ENCODE data around the gene EFCAB6.

The EFCAB6 gene

DNA sequence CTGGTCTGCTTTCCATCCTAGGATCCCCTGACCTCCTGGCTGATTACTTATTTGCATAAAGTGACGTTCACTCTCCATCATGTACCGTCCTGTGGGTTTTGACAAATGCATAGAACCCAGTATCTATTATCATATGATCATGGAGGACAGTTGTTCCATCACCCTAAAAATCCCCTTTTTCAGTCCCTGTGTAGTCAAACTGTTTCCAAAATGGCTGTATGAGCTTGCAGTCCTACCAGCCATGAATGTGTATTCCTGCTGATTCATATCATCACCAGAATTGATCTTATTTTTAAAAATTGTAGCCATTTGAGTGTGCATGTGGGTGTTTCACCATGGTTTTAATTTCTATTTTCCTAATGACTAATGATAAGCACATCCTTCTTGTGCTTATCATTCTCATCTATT is 291.5 kb downstream of the EFCAB6 start:
- DNase-seq: no peak

DNA sequence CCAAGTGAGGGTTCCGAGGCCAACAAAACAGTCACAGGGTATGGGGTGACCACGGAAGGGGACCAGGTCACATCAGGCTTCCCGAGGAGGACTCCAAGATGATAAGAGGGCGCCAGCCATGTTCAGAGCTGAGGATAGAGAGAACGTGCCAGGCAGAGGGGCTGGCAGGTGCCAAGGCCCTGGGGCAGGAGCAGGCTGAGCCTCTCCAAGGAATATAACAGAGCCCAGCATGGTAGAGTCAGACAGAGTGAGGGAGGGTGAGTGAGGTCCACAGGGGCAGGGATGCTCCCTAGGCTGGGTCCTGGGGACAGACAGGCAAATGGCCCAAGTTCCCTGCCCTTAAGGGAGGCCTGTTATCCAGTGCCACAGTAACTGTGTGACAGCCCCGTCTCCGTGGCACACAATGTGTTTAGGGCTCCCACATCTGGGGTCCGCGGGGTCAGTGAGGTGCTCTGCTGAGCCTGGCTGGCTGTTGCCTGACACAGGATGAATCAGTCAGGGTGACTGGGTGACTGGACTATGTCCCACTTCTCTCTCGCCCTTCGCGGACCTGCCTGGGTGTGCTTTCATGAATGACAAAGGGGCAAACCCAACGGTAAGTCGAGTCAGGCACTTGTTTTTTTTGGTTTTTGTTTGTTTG is 295.0 kb downstream of the EFCAB6 start:
- DNase-seq: no peak

DNA sequence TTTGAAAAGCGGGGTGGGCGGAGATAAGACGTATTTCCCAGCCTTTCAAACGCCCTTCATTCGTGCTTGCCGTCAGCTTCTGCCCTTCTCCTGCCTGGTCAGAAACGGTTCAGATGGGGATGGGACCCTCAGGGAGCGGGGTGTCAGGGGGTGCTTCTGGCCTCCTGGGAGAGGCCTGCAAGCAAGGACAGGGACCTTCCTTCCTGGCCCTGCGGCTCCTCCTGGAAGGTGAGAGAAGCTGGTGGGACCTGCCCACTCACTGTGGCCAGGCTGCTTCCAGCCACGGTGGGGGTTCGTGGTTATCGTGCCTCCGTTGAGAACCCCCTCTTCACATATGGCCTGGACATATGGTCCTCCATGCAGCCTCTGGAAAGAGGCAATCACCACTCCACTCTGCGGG is 295.7 kb downstream of the EFCAB6 start:
- no peak for DNase-seq

DNA sequence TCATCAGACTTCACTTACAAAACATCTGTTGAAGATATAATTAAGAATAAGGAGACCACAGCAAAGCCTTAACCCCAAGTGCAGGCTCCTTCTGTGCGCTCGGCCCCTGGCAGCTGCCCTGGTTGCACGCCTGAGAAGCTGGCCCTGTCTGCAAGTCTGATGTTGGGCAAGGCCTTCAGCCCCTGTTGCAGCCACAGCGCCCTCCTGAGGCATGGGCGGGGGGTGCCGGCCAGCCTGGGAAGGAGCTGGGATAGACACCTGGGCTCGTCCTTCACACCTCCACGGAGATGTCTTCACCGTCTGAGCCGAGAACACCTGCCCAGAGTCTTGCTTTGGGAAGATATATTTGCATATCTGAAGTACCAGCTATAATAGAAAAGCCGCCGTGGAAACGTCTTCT is 296.2 kb downstream of the EFCAB6 start:
- no peak for DNase-seq

DNA sequence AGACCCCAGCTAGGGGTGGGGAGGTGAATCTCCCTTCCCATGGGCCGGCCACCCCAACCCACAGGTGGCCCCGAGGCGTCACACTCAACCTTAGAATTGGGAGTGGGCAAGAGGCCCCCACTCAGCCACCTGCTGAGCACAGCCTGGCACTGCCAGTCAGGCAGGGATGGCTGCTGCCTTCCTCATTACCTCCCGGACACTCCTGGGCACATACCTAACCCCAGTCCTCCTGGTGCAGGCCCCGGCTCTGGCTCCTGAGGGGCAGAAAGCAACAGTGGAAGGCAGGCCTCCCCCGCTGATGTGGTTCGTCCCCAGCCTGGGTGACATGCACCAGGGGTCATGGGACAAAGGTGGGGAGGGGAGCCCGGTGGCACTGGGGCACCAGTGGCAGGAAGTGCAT is 296.7 kb downstream of the EFCAB6 start:
- no peak for DNase-seq

DNA sequence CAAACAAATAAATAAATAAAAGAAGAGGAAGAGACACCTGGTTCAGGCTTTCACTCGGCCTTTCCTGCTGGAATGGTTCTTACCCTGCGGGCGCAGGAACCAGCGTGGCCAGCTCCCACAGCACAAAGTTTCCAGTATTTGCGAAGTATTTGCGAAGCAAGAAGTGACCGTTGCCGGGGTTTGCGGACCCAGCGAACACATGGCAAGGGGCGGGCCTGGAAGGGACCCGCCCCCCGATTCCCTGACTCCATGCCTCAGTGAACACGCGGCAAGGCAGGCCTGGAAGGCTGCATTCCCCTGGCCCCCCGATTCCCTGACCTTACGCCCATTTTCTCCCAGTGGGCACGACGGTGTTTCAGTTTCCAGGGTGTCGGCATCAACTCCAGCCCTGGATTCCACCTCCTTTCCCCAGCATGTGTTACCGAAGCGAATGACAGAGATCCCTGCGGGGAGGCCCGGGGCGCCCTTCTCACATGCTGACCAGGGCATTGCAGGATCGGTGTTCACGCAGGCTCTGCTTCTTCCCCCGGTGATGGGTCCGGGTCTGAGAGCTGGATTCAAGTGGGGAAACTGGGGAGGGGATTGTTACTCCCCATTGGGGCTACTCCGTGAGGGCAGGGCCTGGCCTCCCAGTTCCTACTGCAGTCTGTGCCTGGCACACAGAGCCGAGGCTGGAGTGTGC is 297.5 kb downstream of the EFCAB6 start:
- DNase-seq: no peak

DNA sequence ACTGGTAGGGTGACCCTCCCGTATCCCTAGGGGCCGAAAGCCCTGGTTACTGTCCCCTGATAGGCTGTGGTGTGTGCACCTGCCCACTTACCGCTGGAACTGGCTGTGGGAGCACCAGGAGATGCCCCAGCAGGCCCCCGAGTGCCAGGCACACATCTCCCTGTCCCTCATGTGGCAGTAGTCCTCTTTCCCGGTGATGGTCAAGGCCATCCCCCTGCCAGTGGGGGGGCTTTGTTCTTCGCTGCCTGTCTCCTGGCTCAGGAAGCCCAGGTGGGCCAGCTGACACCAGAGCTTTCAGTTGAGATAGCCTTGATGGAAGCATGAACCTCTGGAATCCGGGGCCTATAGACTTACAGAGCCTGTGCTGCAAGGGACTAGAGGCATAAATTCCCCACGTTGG is 299.8 kb downstream of the EFCAB6 start:
- DNase-seq: no peak

DNA sequence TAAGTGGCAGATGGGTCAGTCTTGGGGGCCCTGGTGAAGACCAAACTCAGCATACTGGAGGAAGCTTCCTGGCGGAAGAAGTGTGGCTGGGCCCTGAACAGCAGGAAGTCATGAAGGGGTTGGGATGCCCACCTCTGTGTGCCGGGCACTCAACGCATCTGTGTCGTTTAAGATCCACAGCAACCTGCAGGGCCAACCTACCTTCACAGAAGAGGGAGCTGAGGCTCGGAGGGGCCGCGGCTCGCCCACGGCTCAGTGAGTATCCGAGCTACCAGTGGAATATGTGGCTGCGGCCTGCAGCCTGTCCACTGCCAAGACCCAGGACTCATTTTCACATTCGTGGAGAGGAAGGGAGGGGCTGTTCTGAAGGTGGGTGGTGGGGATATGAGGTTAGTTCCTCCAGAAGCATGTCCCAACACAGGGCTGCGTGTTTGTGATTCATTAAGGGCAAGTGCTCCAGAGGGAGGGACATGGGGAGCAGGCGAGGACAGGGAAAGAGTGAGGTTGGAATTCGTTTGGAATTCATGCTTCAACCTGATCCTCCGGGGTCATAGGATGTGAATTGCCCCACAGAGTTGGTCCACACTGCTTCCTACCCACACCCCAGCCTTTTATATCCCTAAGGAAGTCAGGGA is 300.7 kb downstream of the EFCAB6 start:
- DNase-seq: no peak

DNA sequence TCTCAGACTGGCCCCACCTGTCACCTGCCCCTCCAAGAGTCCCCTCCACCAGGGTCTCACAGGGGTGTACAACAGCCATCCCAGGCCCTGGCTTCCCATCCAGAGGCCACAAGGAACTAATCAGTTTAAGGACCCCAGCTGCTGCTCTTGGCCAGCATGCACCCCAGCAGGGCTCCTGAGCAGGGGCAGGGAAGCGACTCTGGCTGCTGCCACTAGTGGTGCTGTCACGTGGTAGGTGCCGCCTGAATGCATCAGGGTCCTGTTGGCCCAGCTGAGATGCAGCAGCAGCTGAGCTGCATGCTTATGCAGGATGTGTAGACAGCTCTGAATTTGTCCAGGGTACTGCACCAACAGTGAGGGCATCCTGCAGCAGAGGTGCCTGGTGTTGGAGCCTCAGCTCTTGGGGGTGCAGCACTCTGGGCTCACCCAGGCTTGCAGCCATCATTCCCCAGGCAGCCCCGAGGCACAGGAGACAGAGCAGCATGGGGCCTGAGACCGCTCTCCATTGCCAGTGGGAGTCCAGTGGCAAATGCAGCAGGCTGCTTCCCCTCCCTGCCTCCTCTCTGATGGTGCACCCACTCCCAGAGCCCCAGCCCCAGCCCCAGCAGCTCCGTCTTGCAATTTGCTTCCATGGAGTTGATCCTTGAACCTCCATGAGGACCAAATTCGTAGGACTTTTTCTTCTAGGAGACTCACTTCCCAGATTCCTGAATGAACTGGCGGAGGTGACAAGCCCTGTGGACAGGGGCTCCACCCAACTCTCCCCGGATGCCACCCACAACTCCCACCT is 301.6 kb downstream of the EFCAB6 start:
- DNase-seq: no peak

DNA sequence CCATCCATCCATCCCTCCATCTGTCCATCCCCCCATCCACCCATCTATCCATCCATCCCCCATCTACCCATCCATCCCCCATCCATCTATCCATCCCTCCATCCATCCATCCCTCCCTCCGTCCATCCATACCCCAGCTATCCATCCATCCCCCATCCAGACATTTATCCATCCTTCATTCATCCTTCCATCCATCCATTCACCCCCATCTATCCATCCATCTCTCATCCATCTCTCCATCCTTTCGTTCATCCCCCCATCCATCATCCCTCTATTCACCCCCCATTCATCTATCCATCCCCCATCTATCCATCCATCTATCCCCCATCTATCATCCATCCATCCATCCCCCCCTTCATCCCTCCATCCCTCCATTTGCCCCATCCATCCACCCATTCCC is 302.8 kb downstream of the EFCAB6 start:
- no peak for DNase-seq

DNA sequence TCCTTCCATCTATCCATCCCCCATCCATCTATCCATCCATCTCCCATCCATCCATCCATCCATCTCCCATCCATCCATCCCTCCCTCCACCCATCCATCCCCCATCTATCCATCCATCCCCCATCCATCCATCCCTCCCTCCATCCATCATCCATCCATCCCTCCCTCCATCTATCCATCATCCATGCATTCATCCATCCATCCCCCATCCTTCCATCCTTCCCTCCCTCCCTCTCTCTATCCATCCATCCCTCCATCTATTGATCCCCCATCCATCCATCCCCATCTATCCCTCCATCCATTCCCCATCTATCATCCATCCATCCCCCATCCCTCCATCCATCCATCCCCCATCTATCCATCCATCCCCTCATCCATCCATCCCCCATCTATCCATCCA is 303.6 kb downstream of the EFCAB6 start:
- DNase-seq: no peak

DNA sequence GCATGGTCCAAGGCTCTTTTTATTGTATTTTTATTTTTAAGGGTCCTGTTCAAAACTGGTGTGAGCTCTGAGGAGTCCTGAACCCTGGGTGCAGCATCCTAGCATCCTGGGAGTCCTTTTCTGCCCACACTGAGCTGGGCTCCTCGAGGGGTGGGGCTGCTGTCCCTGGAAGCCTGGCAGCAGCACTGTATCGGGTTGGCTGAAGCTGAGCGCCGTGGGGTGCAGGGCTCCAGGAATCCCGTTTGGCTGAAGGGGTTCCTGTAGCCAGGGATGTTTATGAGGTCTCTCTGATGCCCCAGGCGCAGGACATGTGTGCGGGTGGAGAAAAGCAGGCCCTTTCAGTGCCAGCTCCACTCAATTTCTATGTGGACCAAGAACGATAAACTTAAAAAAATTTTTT is 304.9 kb downstream of the EFCAB6 start:
- DNase-seq: no peak

DNA sequence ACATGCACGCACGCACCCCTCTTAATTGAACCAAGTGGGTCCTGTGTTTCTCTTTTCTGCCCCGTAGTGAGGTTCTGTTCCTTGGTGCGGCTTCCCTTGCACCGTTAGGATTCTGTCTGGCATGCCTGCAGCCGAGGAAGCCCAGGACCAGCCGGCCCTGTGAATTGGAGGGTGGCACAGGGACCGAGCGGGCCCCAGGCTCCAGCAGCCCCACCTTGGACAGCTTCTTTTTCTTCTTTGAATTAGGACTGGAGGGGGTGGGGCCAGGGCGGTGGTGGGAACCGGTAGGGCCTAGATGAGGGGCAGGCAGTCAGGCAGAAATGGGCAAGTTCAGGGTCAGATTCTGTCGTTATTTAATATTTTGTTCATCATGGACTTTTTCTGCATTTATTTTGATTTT is 305.6 kb downstream of the EFCAB6 start:
- DNase-seq: no peak

DNA sequence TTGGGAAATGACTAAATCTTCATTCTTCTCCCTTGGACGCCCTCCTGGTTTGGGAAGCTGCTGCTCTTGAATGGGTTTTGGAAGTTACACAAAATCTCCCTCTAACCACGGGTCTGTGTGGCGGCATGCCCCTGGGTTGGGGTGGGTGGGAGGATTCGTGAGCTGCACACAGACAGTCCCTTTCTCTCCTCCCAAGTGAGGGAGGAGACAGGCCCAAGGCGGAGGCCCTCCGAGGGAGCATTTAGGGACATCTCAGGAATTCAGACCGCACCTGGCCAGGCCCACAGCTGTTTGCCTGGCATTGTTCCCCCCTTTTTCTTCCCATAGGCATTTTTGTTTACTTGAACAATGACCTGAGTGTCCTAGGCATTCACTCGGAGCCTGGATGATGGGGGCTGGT is 306.2 kb downstream of the EFCAB6 start:
- no peak for DNase-seq

DNA sequence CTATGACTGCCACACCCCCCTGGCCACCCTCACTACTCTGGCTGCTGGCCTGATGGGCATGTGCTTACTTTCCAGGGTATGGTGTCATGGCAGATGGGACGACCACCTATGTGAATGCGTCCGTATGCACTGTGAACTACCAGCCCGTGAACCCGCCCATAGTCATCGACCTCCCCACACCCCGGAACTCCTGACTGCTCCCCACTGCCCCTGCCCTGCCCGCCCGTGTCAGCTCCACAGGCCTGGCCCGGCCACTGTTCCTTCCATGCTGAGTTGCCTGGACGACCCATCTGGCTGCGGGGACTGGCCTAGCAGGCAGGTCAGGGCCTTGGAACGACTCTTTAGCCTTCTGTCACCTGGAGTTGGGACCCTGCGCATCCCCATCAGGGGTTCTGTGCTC is 306.7 kb downstream of the EFCAB6 start:
- no peak for DNase-seq

DNA sequence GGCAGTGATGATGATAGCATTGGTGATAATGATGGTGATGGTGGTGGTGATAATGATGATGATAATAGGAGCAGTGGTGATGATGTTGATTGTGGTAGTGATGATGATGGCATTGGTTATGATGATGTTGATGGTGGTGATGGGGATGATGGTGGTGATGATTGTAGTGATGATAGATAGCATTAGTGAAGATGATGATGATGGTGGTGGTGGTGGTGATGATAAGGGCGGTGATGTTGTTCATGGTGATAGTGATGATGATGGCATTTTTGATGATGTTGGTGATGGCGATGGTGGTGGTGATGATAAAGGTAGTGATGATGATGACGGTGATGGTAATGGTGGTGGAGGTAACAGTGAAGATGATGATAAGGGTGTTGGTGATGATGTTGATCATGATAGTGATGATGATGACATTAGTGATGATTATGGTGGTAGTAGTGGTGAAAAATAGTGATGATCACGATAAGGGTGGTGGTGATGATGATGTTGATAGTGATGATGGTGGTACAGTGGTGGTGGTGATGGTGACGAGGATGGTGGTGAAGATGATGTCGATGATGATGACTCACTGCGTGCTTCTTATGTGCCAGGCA is 307.3 kb downstream of the EFCAB6 start:
- DNase-seq: no peak

DNA sequence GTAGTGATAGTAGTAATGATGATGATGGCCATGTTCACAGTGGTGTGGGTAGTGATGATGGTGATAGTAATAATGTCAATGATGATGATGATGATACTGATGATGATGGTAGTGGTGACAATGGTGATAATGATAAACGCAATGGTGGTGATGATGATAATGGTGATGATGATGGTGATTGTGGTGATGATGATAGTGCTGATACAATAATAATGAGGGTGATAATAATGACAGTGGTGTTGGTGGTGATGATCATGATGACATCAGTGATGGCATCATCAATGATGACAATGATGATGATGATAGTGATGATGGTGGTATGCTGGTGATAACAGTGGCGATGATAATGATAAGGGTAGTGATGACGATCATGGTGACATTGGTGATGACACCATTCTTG is 308.0 kb downstream of the EFCAB6 start:
- DNase-seq: no peak

DNA sequence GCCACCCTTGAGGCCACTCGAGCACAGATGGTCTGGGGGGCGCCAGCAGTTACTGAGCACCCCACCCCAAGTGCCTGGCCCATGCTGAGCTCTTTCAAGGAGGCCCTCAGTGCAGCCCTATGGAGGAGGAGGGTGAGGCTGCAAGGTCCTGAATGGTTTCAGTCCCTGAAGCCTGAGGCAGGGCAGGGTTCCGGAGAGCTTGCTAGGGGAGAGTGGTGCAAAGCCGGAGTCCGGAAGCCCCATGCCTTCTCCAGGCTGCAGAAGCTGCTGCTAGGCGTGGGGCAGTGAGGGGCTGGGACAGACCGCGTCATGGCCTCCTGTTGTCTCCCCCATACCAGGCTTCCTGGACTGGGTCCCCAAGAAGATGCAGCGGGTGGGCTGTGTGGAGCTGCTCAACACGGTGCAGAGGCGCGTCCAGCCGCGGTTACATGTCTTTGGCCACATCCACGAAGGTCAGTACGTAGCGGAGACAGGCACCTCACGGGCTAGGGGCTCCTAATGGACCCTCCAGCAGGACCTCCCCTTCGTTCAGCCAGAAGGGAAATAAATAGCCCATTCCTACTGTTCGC is 309.7 kb downstream of the EFCAB6 start:
- no peak for DNase-seq

DNA sequence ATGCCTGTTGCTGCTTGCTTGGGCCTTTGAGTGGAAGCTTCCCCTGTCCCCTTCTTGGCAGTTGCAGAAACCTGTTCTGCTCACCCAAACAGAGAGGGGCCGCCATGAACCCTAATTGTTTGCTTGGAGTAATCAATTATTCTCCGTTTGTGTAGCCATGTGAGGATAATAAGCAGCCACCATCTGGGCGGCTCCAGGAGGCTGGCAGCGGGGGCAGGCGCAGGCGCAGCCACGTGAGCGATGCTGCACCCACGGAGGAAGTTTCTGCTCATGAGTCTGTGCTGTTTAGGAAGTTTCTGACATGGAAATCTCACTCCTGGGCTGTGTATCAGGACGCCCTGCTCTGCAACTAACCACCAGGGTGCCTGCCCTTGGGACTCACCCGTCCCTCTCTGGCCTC is 310.2 kb downstream of the EFCAB6 start:
- DNase-seq: no peak

DNA sequence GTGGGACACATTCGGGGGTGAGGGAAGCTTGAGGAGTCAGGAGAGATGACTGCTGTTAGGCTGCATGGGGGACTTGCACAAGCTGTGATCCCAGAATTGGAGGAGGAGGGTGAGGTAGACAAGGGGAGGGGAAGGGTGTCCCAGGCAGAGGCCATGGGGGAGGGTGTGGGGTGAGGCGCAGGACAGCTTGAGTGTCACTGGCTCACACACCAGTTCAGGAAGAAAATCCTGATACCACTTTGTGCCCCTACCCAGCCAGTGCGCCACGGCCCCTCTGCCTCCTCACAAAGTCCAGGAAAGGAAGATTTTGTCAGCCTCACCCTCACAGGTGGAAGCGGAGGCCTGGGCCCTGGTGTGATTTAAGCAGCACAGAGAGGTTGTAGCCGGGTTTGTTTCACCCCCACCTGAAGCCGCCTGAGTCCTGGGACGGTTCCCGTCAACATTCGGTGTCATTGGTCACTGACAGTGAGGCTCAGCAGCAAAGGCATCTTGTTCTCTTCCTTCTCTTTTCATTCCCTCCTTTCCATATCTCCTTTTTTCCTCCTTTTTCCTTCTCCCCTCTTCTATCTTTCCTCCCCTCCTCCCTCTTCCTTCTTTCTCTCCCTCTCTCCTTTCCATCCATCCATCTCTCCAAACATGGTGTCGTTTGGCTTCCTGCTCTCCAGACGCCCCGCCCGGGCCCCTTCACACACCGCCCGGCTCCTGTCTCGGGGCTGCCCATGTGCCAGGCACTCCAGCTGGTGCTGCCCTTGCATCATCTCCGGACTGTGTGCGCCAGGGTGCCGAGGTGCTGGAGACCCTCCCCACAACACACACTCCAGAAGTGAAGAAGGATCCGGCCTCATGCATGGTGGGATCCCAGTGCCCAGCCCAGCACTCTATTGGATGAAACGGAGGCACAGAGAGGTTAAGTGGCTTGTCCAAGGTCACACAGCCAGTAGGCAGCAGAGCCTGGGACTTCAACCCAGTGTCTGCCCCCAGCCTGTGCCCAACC is 311.0 kb downstream of the EFCAB6 start:
- no peak for DNase-seq

DNA sequence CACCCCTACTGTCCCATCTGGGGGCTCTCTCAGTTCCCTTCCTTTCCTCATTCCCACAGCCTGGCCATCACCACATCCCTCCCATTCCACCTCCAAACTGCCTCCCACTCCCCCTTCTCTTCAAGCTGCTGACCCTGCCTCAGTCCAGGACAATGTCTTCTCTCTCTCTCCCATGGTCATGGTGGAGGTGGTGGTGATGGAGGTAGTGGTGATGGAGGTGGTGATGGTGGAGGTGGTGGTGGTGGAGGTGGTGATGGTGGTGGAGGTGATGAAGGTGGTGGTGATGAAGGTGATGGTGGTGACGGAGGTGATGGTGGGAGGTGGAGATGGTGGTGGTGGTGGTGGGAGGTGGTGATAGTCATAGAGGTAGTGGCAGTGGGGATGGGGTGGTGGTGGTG is 313.2 kb downstream of the EFCAB6 start:
- DNase-seq: no peak

All from SIG-M5 (cell line).